Uterus (tissue), 4 donors: ENCODE results near the gene OR10A5. TPM values are rescaled to one million over a fixed set of nuclear protein-coding genes. Genes with fewer than 3 reads are reported as not detected.

Source experiments
- DNase-seq, 2 donors: peaks; one replicate each; pipeline ENCODE4 v3.0.0-alpha.2; 2019 to 2020
- H3K27ac ChIP-seq, 2 donors: fragments of 200-600 bp; sonication (generic); 1 replicate in 1 of 2; 2 replicates in 1 of 2; pipeline ENCODE4 v1.5.1; 2016 to 2018
- H3K27me3 ChIP-seq, 2 donors: fragments of 200-600 bp; sonication (generic); one replicate each; pipeline ENCODE4 v1.5.1; 2018 to 2019; ENCODE audit warnings: control low read depth in 1 of 2
- H3K36me3 ChIP-seq, 2 donors: fragments of 200-600 bp; sonication (generic); one replicate each; pipeline ENCODE4 v1.5.1; 2019; ENCODE audit warnings: control low read depth in 1 of 2
- H3K4me1 ChIP-seq, 2 donors: fragments of 200-600 bp; sonication (generic); one replicate each; pipeline ENCODE4 v1.5.1; 2018 to 2019; ENCODE audit warnings: control low read depth in 1 of 2
- H3K4me3 ChIP-seq, 2 donors: fragments of 200-600 bp; sonication (generic); 1 replicate in 1 of 2; 2 replicates in 1 of 2; pipeline ENCODE4 v1.5.1; 2018 to 2019; ENCODE audit warnings: mild to moderate bottlenecking in 1 of 2
- H3K9me3 ChIP-seq, 2 donors: fragments of 200-600 bp; sonication (generic); one replicate each; pipeline ENCODE4 v1.5.1; 2019; ENCODE audit warnings: control low read depth in 1 of 2
- POLR2A ChIP-seq, 2 donors: fragments of 450-650 bp; IDR thresholded peaks; one replicate each; pipeline ENCODE4 v1.6.1; 2016; ENCODE audit warnings: antibody characterized with exemption in 2 of 2, mild to moderate bottlenecking in 1 of 2, moderate library complexity in 1 of 2
- intact Hi-C: fragments of 100-400 bp; cut with DNase I; formaldehyde crosslinking; loops from one replicate; pipeline ENCODE4 v1.15.1; 2023; ENCODE audit warnings: low total_unique reads
- total RNA-seq, 4 donors: library from RNA; depleted of rRNA in 3 of 4; stranded (reverse); fragments of >200 nt in 3 of 4; gene quantifications; one replicate each; pipeline versions ENCODE4 v1.1.0 to v1.2.4, GENCODE V29; 2014 to 2023
- TF ChIP-seq, protein P1 (sequence below), 4 experiments: fragments of 200-600 bp in 2 of 4; fragments of 450-650 bp in 2 of 4; sonication (generic) in 2 of 4; IDR thresholded peaks; one replicate each; pipeline ENCODE4 v1.5.1; 2016 to 2019; ENCODE audit warnings: antibody characterized with exemption in 4 of 4, mild to moderate bottlenecking in 2 of 4, moderate library complexity in 1 of 4
- donor health status: DM: yes; HTN: yes; CAD: no.

OR10A5 gene
- total RNA-seq, 4 donors from 2014 or later = not detected

DNA sequence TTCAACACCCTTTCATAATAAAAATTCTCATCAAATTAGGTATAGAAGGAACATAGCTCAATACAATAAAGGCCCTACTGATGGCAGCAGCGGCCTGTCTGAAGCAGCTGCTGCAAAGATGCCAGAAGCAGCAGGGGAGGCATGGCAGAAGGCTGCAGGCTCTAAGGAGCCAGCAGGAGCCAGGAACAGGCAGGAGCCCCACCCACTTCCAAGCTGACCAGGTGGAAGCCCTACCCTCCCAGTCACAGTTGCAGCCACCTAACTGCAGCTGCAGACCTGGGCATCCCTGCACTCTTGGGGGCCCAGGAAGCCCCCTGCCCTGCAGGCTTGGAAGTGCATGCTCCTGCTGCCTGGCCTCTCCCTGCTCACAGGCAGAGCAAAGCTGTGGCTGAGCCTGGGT, 27.8 kb upstream of the OR10A5 start:
- no peak for TF ChIP-seq POLR2A (IDR thresholded peaks at IDR 0.05)
- TF ChIP-seq, protein P1, sequence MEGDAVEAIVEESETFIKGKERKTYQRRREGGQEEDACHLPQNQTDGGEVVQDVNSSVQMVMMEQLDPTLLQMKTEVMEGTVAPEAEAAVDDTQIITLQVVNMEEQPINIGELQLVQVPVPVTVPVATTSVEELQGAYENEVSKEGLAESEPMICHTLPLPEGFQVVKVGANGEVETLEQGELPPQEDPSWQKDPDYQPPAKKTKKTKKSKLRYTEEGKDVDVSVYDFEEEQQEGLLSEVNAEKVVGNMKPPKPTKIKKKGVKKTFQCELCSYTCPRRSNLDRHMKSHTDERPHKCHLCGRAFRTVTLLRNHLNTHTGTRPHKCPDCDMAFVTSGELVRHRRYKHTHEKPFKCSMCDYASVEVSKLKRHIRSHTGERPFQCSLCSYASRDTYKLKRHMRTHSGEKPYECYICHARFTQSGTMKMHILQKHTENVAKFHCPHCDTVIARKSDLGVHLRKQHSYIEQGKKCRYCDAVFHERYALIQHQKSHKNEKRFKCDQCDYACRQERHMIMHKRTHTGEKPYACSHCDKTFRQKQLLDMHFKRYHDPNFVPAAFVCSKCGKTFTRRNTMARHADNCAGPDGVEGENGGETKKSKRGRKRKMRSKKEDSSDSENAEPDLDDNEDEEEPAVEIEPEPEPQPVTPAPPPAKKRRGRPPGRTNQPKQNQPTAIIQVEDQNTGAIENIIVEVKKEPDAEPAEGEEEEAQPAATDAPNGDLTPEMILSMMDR (IDR thresholded peaks at IDR 0.05) = no peak
- Histone ChIP-seq H3K4me3 (no peak overlapping the region), H3K27ac (no peak overlapping the region), H3K4me1 (no peaks in the 10 kb centered on the region), H3K27me3 (no peaks in the 10 kb centered on the region), H3K9me3 (no peaks in the 10 kb centered on the region), H3K36me3 (no peaks in the 10 kb centered on the region)
- no peak for DNase-seq
- intact Hi-C loops = no loop called here

DNA sequence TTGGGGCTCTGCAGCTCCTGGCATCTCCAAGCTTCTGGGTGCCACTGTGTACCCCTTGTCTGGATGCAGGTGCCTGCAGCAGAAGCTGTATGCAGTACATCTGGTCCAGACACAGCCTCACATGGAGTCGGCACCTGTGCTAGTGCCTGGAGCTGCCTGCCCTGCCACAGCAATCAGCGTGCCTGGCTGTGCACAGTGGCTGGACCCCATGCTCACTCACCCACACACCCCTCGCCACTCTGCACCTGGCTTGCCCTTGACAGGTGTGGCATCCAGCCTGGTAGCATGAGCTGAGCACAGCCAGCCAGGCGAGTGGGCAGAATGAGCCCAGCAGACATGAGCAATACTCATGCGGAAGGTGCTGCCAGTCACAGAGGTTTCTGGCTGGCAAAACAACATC, 26.5 kb upstream of the OR10A5 start:
- no peak for TF ChIP-seq POLR2A (IDR thresholded peaks at IDR 0.05)
- TF ChIP-seq, protein P1 (IDR thresholded peaks at IDR 0.05) = no peak
- DNase-seq = no peak
- no peaks in the 10 kb centered on the region for H3K27me3 ChIP-seq
- H3K9me3 ChIP-seq = no peaks in the 10 kb centered on the region
- H3K4me1 ChIP-seq = no peaks in the 10 kb centered on the region
- intact Hi-C loops = no loop called here
- H3K4me3 ChIP-seq = no peak overlapping the region
- no peaks in the 10 kb centered on the region for H3K36me3 ChIP-seq
- no peak overlapping the region for H3K27ac ChIP-seq

DNA sequence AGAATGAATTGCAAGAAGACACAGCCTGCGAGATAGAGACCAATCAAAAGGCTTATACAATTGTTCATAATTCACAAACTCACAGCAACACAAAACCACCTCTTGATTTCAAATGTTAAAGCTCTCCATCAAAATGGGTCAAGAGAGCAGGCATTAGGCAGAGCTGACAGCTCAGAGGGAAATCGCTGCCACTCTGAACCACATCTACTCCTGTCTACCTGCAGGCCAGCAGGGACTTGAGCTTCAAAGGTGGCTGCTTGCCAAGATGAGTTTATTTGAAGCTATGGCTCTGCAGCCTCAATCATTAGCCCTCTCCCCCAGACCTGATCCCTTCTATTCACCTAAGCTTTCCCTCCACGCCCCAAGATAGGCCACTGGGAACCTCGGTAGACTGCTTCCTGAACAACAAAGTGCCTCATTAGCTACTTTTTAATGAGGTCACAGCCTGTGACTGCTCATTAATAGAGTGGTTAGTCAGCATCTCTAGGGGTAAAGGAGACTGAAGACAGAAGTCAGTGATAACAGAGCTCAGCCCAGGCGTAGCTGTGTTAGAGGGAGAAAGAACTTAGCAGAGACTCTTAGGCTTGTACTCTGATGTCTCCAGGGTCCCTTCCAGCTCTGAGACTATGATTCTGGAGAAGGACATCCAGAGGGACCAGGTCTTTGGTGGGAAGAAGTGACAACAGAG, 21.2 kb upstream of the OR10A5 start:
- Histone ChIP-seq H3K27ac (no peak overlapping the region), H3K36me3 (no peaks in the 10 kb centered on the region), H3K27me3 (no peaks in the 10 kb centered on the region), H3K4me3 (no peak overlapping the region), H3K4me1 (no peaks in the 10 kb centered on the region), H3K9me3 (no peaks in the 10 kb centered on the region)
- TF ChIP-seq, protein P1 (IDR thresholded peaks at IDR 0.05) = no peak
- no peak for TF ChIP-seq POLR2A (IDR thresholded peaks at IDR 0.05)
- intact Hi-C loops = no loop called here
- no peak for DNase-seq

DNA sequence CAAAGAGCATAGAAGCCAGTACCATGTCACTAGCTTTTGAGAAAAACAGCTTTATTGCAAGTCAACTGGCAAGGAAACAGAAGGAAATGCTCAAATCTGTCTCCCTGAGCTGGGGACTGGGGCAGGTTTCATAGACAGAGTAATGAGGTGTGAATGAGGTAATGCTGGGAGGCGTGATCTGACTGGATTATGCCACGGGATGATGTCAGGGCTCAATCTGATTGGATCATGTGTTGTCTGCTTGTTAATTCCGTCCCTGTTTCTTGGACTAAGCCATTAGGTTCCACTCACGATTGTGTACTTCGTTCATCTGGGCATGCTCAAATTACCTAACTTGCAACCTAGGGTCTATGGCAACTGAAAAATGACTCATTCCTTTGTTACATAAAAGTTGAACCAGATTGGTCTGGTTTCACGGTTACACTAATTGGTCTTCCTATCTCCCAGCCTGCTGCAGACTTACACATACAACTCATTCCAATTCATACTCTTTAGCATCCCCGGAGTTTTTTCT, 20.2 kb upstream of the OR10A5 start:
- Histone ChIP-seq H3K27me3 (no peaks in the 10 kb centered on the region), H3K27ac (no peak overlapping the region)
- intact Hi-C loops = no loop called here

DNA sequence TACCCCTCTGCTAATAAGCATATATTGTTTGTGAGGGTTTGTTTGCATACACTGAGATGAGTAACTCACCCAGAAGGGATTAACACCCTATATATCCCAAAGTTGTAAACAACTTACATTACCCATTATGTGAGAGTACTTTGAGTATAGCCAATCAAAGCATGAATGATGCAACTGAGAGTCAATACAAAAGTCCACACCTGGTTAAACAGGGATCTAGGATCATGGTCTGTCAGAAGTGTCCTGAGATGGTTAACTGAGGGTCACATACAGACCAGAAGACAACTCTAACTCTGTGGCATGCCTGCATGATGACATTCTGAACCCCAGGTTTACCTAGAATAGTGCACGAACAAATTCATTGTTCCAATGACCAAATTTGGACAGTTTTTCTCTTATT, 17.4 kb upstream of the OR10A5 start:
- Histone ChIP-seq H3K9me3 (no peaks in the 10 kb centered on the region), H3K4me3 (no peak overlapping the region), H3K36me3 (no peaks in the 10 kb centered on the region), H3K27ac (no peak overlapping the region), H3K27me3 (no peaks in the 10 kb centered on the region), H3K4me1 (no peaks in the 10 kb centered on the region)
- intact Hi-C loops = no loop called here
- no peak for DNase-seq
- TF ChIP-seq, protein P1 (IDR thresholded peaks at IDR 0.05) = no peak
- no peak for TF ChIP-seq POLR2A (IDR thresholded peaks at IDR 0.05)

More for the DNA sequence above, 20.2 kb upstream of the OR10A5 start:
- no peak for DNase-seq
- H3K4me1 ChIP-seq = no peaks in the 10 kb centered on the region
- no peak overlapping the region for H3K4me3 ChIP-seq
- no peak for TF ChIP-seq POLR2A (IDR thresholded peaks at IDR 0.05)
- TF ChIP-seq, protein P1 (IDR thresholded peaks at IDR 0.05) = no peak
- H3K9me3 ChIP-seq = no peaks in the 10 kb centered on the region
- no peaks in the 10 kb centered on the region for H3K36me3 ChIP-seq
